Breast epithelium (tissue), 3 donors: ENCODE measurements around the gene FGF11.

Experiments
- POLR2AphosphoS5 ChIP-seq, 3 donors: sonication (generic); formaldehyde crosslinking; IDR thresholded peaks; one replicate each; pipeline ENCODE4 v1.6.1; 2017; ENCODE audit warnings: antibody characterized with exemption in 3 of 3
- TF ChIP-seq, protein P1 (sequence below), 3 donors: fragments of 450-650 bp; IDR thresholded peaks; one replicate each; pipeline ENCODE4 v1.5.1; 2016 to 2017; ENCODE audit warnings: antibody characterized with exemption in 3 of 3, mild to moderate bottlenecking in 3 of 3, moderate library complexity in 3 of 3

DNA sequence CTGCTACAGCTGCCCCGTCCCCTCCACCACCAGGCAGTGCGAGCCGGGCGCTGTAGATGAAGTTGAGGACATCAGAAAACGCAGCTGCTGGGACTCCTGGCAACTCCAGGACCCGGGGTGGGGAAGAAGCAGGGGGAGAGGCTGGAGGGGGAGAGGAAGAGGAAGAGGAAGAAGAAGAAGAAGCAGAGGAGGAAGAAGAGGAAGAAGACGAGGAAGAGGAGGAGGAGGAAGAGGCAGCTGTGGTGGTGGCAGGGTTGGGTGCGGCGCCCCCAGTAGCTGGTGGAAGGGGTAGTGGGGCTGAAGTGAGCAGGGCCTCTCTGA lies 27.0 kb downstream of the FGF11 start:
- TF ChIP-seq, protein P1, sequence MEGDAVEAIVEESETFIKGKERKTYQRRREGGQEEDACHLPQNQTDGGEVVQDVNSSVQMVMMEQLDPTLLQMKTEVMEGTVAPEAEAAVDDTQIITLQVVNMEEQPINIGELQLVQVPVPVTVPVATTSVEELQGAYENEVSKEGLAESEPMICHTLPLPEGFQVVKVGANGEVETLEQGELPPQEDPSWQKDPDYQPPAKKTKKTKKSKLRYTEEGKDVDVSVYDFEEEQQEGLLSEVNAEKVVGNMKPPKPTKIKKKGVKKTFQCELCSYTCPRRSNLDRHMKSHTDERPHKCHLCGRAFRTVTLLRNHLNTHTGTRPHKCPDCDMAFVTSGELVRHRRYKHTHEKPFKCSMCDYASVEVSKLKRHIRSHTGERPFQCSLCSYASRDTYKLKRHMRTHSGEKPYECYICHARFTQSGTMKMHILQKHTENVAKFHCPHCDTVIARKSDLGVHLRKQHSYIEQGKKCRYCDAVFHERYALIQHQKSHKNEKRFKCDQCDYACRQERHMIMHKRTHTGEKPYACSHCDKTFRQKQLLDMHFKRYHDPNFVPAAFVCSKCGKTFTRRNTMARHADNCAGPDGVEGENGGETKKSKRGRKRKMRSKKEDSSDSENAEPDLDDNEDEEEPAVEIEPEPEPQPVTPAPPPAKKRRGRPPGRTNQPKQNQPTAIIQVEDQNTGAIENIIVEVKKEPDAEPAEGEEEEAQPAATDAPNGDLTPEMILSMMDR (IDR thresholded peaks at IDR 0.05), result no peak
- no peak for TF ChIP-seq POLR2AphosphoS5 (IDR thresholded peaks at IDR 0.05)
